Activated naive CD4-positive, alpha-beta T cell treated with anti-CD3 and anti-CD28 coated beads, Interleukin-2, amount 50 U/mL, for 24 hours (primary cell): ENCODE measurements around the gene CA5A.
A peak's percentile ranks its signal among the peaks of the same experiment; 100 is the strongest.

ENCODE experiments used
- H3K27ac Mint-ChIP-seq: one replicate; pipeline ENCODE4 v1.8.0; 2021; ENCODE audit warnings: mild to moderate bottlenecking, mixed read lengths
- H3K27me3 Mint-ChIP-seq: one replicate; pipeline ENCODE4 v1.8.0; 2021; ENCODE audit warnings: mixed read lengths
- H3K36me3 Mint-ChIP-seq: one replicate; pipeline ENCODE4 v1.8.0; 2021; ENCODE audit warnings: mixed read lengths
- H3K4me1 Mint-ChIP-seq: one replicate; pipeline ENCODE4 v1.8.0; 2021; ENCODE audit warnings: mixed read lengths
- H3K4me3 Mint-ChIP-seq: one replicate; pipeline ENCODE4 v1.8.0; 2021; ENCODE audit warnings: mild to moderate bottlenecking, mixed read lengths
- H3K9me3 Mint-ChIP-seq: one replicate; pipeline ENCODE4 v1.8.0; 2021; ENCODE audit warnings: mixed read lengths

The CA5A gene

DNA sequence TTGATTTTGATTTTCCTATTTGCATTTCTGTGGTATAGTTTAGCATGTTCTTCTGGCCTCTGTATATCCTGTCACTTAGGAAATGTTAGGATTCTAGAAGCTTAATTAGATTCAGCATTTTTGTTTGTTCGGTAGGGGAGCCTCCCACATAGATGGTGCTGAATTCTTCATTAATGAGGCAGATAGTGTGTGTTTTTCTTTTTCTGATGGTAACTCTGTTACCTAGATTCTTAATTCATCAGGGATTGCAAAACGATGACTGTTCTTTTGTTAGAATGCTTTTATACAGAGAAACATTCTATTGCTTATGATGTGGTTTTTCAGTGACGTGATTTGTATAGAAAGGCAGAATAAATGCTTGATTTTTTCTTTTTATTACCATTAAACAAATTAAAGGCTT is 33.9 kb upstream of the CA5A start:
- H3K4me3 Mint-ChIP-seq = no peak overlapping the region
- peaks cover 63% of the 10 kb centered on the region for H3K4me1 Mint-ChIP-seq
- H3K9me3 Mint-ChIP-seq = peaks cover 17% of the 10 kb centered on the region

DNA sequence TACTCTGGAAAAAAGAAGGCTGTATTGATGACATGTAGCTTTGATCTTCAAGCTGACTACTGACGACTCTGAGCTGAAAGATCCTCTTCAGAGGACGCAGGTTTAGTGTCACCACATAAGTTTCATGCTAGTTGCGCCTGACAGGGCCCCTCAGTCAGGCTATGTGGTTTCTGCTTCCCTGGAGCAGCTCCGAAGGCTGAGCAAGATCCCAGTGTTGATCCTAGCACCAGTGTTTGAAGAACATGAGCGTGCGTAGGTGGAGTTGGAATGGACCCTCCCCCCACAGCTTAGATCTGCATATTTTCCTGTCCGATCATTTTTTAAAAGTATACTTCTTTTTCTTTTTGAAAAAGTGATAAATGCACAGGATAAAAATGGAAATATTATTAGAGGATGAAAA is 32.2 kb upstream of the CA5A start:
- Mint-ChIP-seq H3K27me3 (no peaks in the 10 kb centered on the region), H3K4me3 (no peak overlapping the region), H3K4me1 (peaks cover 70% of the 10 kb centered on the region), H3K27ac (no peak overlapping the region), H3K9me3 (peaks cover 17% of the 10 kb centered on the region), H3K36me3 (peaks cover 31% of the 10 kb centered on the region)

More for the DNA sequence above, 33.9 kb upstream of the CA5A start:
- Mint-ChIP-seq H3K27me3 (no peaks in the 10 kb centered on the region), H3K27ac (peak overlapping the region; percentile 65), H3K36me3 (peaks cover 34% of the 10 kb centered on the region)

DNA sequence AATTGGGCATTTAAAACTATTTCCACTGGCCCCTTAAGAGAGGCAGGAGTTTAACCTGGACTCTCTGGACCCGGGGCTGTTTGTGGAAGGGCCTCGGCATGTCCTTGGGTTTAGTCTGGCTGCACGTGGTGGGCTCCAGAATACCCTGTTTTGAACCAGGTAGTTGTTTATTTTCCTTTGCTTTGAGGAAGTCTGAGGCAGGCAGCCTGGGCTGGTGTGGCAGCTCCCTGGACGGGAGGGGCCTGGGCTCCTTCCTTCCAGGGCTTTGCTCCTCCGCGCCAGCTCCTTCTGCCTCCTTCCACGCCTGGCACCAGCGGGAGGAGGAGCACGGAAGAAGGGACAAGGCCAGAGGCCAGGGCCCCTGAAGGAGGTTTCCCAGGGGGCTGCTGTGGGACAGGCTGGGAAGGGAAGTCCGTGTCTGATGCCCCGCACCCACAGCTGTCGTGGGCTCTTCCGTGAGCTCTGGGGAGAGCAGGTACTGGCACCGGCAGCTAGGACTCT is 30.4 kb upstream of the CA5A start:
- H3K36me3 Mint-ChIP-seq = peaks cover 22% of the 10 kb centered on the region
- peaks cover 72% of the 10 kb centered on the region for H3K4me1 Mint-ChIP-seq
- peak overlapping the region; percentile 49 for H3K4me3 Mint-ChIP-seq
- no peaks in the 10 kb centered on the region for H3K27me3 Mint-ChIP-seq
- H3K9me3 Mint-ChIP-seq = peaks cover 9% of the 10 kb centered on the region
- peak overlapping the region; percentile 83 for H3K27ac Mint-ChIP-seq

DNA sequence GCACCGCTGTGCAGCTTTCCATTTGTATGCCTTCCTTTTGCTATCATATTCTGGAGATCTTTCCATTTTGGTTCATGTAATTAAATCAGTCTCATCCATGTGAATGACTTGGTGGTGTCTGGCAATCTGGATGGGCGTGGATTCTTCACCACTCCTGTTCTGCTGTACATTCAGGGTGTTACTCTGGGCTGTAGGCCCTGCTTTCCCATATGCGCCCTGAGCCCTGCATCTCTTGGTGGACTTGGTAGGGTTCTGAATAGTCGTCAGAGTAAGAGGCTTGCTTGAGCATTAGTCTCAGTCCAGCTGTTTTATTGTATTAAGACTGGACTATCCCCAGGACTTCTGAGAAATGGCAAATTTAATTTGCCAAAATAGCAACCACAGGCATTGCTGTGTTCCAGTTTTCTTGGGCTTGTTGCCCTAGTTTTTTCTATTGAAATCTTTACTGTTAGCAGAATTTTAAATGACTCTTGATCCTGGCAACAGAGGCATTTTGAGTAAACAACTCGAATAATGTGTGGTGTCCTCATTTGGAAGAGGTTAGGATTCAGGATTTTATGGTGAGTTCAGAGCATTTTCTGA is 29.8 kb upstream of the CA5A start:
- Mint-ChIP-seq H3K27ac (peak overlapping the region; percentile 83), H3K4me3 (no peak overlapping the region), H3K9me3 (peaks cover 3% of the 10 kb centered on the region), H3K36me3 (peaks cover 17% of the 10 kb centered on the region), H3K4me1 (peaks cover 72% of the 10 kb centered on the region), H3K27me3 (no peaks in the 10 kb centered on the region)

DNA sequence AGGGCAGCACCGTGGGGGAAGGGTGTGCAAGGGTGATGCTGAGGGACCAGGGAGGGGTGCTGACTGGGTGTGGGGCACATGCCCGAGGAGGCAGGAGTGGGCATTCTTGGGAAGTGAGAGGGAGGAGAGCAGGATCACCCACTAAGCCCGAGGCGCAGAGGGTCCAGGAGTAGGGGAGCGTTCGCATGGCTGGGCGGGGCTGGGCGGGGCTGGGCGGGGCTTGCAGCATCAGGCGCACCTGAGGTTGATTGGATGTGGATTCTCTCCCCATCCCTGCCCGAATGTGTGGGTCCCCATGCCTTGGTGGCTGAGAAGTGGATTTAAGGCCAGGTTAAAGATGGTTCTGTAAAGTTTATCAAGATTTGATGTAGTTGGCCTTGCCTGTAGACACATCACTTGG is 29.1 kb upstream of the CA5A start:
- peaks cover 13% of the 10 kb centered on the region for H3K36me3 Mint-ChIP-seq
- no peaks in the 10 kb centered on the region for H3K27me3 Mint-ChIP-seq
- peaks cover 75% of the 10 kb centered on the region for H3K4me1 Mint-ChIP-seq
- H3K4me3 Mint-ChIP-seq = no peak overlapping the region
- peak overlapping the region; percentile 95 for H3K27ac Mint-ChIP-seq
- no peaks in the 10 kb centered on the region for H3K9me3 Mint-ChIP-seq

DNA sequence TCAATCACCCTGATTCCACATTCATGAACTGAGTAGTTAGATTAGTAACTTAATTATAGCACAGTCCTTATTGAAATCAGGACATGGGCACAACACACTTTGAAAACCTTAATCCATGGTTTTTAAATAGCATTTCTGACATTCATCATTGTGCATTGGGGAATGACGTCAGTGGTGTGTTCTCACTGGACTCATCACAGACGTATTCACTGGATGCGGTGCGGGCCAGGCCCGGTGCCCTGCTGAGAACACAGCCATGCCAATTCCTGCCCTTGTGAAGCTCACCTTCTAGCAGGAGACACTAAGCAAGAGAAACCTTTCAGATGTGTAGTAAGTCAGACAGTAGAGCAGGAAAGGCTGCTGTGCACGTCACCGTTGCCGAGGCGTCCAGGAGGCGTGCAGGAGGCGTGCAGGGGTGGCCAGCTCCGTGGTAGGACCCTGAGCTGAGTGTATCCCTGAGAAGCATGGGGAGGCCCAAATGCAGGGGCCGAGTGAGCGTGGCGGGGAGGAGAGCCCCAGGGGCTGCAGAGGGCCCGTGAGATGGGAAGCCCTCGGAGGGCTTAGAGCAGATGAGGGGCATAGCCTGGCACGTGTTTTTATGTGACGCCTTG is 27.8 kb upstream of the CA5A start:
- H3K4me3 Mint-ChIP-seq = peak overlapping the region; percentile 69
- no peaks in the 10 kb centered on the region for H3K9me3 Mint-ChIP-seq
- no peaks in the 10 kb centered on the region for H3K27me3 Mint-ChIP-seq
- peak overlapping the region; percentile 95 for H3K27ac Mint-ChIP-seq
- peaks cover 9% of the 10 kb centered on the region for H3K36me3 Mint-ChIP-seq
- peaks cover 79% of the 10 kb centered on the region for H3K4me1 Mint-ChIP-seq

DNA sequence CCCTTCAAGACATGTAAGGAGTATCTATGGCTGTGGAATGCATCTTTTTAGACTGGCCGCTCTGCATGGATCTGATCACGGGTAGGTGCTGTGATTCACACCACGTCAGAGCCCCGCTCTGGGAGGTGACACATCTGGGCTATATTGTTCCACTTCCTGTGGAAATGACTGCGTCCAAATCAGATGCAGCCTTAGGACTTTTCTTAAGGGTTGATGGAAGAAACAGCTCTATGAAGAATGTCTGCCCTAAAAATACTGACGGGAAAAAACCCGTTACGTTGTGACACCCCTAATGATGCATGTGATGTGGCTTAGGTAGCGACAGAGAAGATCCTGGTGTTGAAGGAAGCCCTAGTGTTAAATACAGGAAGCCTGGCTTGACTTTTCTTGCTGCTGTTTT is 27.1 kb upstream of the CA5A start:
- no peaks in the 10 kb centered on the region for H3K27me3 Mint-ChIP-seq
- H3K4me1 Mint-ChIP-seq = peaks cover 83% of the 10 kb centered on the region
- peak overlapping the region; percentile 69 for H3K4me3 Mint-ChIP-seq
- peaks cover 7% of the 10 kb centered on the region for H3K36me3 Mint-ChIP-seq
- H3K27ac Mint-ChIP-seq = peak overlapping the region; percentile 95
- H3K9me3 Mint-ChIP-seq = no peaks in the 10 kb centered on the region

DNA sequence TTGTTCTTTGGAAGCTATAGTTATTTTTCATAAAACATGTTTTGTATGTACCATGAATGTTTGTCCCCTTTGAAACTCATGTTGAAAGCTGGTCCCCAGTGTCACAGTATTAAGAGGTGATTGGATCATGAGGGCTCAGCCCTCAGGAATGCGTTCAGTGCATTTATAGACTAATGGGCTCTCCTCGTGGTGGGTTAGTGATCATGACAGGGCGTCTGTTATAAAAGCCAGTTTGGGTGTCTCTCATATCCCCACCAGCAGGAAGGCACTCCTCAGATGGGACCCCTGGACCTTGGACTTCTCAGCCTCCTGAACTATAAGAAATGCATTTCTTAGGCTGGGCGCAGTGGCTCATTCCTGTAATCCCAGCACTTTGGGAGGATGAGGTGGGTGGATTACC is 25.3 kb upstream of the CA5A start:
- Mint-ChIP-seq H3K4me1 (peaks cover 96% of the 10 kb centered on the region), H3K36me3 (peaks cover 14% of the 10 kb centered on the region), H3K27me3 (no peaks in the 10 kb centered on the region), H3K9me3 (no peaks in the 10 kb centered on the region), H3K27ac (peak overlapping the region; percentile 30), H3K4me3 (no peak overlapping the region)

DNA sequence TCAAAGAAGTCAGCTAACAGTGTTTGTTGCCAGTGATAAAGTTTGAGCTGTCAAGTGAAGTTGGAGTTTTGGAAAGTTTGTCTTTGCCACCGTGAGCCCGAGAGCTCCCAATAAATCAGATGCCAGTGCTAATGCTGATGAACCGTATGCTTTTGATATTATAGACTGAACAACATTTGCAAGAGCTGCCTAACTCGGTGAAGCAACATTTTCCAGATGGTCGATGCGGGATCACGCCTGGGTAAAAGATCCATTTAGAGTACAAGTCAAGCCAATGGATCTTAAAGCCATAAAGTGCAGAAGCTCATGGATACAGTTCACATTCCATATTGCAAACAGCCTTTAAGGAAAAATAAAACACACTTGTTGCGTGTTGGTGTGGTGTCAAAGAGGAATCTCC is 24.5 kb upstream of the CA5A start:
- Mint-ChIP-seq H3K27me3 (no peaks in the 10 kb centered on the region), H3K9me3 (no peaks in the 10 kb centered on the region), H3K4me1 (peaks cover 96% of the 10 kb centered on the region), H3K27ac (peak overlapping the region; percentile 95), H3K4me3 (no peak overlapping the region), H3K36me3 (peaks cover 14% of the 10 kb centered on the region)

DNA sequence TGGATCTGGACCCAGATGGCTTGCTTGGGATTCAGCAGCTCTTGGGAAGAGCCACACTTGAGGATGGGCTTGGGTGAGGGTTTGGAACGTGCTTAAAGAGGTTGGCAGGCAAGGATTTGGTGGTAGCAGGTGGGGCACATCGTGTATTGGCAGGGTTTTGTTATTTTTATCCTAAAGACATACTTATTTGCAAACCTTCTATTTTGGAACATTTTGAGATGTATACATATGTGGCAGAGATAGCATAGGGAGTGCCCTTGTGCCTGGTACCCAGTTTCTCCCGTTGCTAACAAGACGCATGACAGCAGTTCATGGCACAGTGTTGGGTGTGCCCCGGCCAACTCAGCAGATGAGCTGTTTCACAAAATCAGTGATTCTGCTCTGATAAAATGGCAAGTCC is 24.0 kb upstream of the CA5A start:
- peak overlapping the region; percentile 95 for H3K27ac Mint-ChIP-seq
- H3K9me3 Mint-ChIP-seq = no peaks in the 10 kb centered on the region
- peaks cover 96% of the 10 kb centered on the region for H3K4me1 Mint-ChIP-seq
- H3K4me3 Mint-ChIP-seq = peak overlapping the region; percentile 34
- peaks cover 15% of the 10 kb centered on the region for H3K36me3 Mint-ChIP-seq
- no peaks in the 10 kb centered on the region for H3K27me3 Mint-ChIP-seq

DNA sequence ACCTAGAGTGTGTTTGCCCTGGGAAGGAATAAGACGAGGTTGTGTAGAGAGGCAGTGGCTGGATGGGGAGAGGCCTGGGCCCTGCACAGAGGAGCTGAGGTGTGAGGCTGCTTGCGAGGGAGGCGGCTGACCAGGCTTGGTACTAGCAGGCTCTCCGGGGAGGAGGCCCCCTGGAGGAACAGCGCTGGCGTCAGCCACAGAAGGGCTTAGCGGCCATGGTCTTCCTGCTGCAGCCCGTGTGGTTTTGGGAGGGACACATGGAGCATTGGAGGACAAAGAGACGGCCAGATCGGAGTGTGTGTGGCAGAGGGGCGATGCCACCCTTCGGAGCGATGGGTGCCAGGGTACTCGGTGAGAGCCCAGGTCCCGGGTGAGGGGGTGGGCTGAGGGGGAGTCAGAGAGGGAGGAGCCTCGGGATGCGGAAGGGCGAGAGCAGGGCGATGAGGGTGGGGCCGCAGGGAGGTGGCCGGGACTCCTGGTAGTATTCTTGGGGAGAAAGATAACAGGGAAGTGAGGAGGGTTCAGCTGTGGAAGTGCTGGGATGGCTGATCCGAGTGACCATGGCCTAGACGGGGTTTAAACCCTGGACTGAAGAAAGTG is 23.2 kb upstream of the CA5A start:
- H3K9me3 Mint-ChIP-seq = no peaks in the 10 kb centered on the region
- H3K4me1 Mint-ChIP-seq = peaks cover 96% of the 10 kb centered on the region
- H3K27ac Mint-ChIP-seq = peak overlapping the region; percentile 95
- no peaks in the 10 kb centered on the region for H3K27me3 Mint-ChIP-seq
- peak overlapping the region; percentile 34 for H3K4me3 Mint-ChIP-seq
- H3K36me3 Mint-ChIP-seq = peaks cover 15% of the 10 kb centered on the region

DNA sequence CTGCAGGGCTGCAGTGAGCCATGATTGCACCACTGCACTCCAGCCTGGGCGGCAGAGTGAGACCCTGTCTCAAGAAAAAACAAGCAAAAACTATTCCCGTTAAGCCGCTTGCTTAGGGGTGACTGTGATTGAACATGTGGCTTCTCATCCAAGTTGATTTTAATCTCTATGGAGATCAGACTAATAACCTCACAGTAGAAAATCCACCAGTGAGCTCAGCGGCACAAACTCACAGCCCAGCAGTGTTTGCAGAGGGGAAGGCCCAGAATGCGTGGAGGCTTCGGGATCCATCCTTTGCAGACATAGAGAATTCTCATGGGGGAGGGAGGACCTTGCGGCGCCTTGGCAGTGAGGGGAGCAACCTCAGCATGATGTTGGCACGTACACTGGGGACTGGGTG is 22.3 kb upstream of the CA5A start:
- no peaks in the 10 kb centered on the region for H3K27me3 Mint-ChIP-seq
- H3K9me3 Mint-ChIP-seq = no peaks in the 10 kb centered on the region
- peak overlapping the region; percentile 34 for H3K4me3 Mint-ChIP-seq
- peaks cover 21% of the 10 kb centered on the region for H3K36me3 Mint-ChIP-seq
- peaks cover 96% of the 10 kb centered on the region for H3K4me1 Mint-ChIP-seq
- H3K27ac Mint-ChIP-seq = peak overlapping the region; percentile 70

DNA sequence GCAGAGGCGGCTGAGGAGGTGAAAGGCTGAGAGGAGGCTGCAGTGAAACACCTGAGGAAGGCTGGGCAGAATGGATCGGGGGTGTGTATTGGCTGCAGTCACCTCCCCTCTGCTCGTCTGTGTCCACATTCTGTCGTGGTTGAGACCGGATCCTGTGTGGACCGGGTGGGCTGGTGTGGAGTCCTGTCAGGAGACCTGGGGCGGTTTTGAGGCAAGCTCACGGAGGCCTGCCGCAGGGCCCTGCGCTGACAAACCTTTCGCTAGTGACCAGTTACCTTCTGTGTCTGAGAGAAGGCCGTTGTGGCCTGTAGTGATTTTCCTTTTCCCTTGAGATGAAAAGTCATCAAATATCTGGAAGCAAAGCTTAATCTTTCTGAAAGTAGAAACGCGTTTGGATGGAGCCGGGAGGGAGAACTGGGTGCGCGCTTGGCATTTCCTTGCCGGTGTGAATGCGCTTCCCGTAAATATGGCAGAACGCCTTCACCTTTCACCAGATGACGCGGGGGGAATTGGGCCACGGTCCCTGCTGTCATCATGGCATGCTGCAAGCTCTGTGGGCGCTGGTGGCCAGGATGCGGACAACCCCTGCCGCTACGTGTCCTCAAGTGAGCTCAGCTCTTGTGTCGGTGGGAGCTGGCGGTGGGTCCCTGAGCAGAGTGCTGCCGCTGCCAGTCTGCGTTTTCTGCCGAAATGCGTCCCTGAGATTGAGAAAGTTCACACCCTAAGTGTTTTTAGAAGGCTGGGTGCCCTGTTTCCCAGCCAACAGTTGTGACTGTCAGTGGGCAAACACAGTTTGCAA is 21.2 kb upstream of the CA5A start:
- Mint-ChIP-seq H3K27me3 (no peaks in the 10 kb centered on the region), H3K36me3 (peaks cover 19% of the 10 kb centered on the region), H3K4me1 (peaks cover 90% of the 10 kb centered on the region), H3K9me3 (no peaks in the 10 kb centered on the region), H3K4me3 (peak overlapping the region; percentile 91), H3K27ac (peak overlapping the region; percentile 97)

DNA sequence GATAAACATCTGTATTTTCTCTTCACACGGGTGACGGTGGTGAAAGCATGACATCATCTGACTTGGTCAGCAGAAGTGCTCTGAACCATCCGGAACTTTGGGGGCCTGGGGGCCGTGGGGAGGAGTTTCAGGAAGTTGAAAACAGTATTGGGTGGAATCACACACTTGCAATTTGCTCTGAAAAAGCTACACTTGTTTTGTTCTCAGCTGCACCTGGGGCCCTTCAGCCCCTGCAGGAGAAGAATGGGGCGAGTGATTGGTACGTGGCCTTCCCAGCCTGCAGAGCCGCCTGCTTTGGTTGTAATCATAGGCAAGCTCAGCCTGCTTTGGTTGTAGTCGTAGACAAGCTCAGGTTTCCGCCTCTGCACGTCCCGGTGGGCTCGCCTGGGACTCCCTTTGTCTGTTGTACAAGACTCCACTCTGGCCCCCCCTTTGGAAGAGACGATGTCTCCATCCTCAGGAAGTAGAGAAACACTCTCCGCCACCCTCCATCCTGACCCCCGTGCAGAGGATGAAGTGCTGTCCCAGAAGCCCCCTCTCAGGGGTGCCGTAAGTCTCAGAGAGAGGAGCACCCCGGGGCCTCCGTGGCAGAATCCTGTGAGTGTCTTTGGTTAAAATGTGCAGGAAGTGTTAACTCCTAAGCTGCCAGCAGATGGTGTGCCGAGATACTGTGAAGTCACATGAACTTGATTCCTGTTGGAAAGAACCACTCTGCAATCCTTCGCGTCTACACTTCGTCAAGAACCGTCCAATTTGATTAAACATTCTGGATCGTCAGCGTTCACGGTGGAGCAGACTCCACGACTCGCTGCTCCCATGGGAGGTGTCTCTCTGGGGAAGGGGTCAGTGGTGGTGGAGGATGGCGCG is 20.3 kb upstream of the CA5A start:
- Mint-ChIP-seq H3K27me3 (no peaks in the 10 kb centered on the region), H3K4me3 (peak overlapping the region; percentile 91), H3K4me1 (peaks cover 91% of the 10 kb centered on the region), H3K9me3 (no peaks in the 10 kb centered on the region), H3K27ac (peak overlapping the region; percentile 97), H3K36me3 (peaks cover 22% of the 10 kb centered on the region)

DNA sequence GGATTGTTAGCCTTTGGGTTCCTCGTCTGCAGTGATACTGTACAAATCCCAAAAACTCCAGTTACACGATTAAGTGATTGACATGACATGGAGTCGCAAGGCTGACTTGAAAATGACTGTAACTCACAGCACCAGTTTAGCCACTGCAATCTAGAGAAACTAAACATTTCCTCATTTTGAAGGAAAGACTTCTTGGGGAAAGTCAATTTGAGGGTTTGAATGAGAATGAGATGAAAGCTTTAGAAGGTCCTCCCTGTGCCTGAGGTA is 19.7 kb upstream of the CA5A start:
- Mint-ChIP-seq H3K27me3 (no peaks in the 10 kb centered on the region), H3K4me1 (peaks cover 85% of the 10 kb centered on the region), H3K36me3 (peaks cover 21% of the 10 kb centered on the region), H3K9me3 (no peaks in the 10 kb centered on the region), H3K27ac (peak overlapping the region; percentile 97), H3K4me3 (peak overlapping the region; percentile 91)
